Measurements from ENCODE around the gene RAB3GAP2.
"Not testable (repeated sequence)": the region's sequence is repeated elsewhere in the genome, so short reads cannot be mapped to it uniquely, and the experiment has no call there.

RAB3GAP2 gene

GRCh38 chr1:220272047-220272840 is at the start of gene RAB3GAP2:
Gene RAB3GAP2 (minus strand): TSS chr1:220272453. CDS start chr1:220272337, 116 bp downstream.
- Mint-ChIP-seq H3K4me1 (no peaks in the 10 kb centered on the region), H3K9me3 (no peaks in the 10 kb centered on the region), H3K27ac (ENCODE audit: low read depth) (no peak within 1 kb of the TSS), H3K36me3 (ENCODE audit: insufficient read depth) (peaks cover 5% of the 10 kb centered on the region), H3K27me3 (peaks cover 12% of the 10 kb centered on the region), H3K4me3 (no peak within 1 kb of the TSS)
- peak; percentile 94 to 96 for DNase-seq (ENCODE audit: low spot score in 2 of 2)
- peak; percentile 96 for ATAC-seq (replicated peaks; ENCODE audit: extremely low read depth, poor library complexity, severe bottlenecking)

GRCh38 chr1:220321758-220322157 is 49.5 kb upstream of the RAB3GAP2 start:
- H3K27ac Mint-ChIP-seq (ENCODE audit: low read depth), result no peak overlapping the region
- ATAC-seq (replicated peaks; ENCODE audit: extremely low read depth, poor library complexity, severe bottlenecking) (no peak), DNase-seq (ENCODE audit: low spot score in 2 of 2) (no peak)
- no peaks in the 10 kb centered on the region for H3K9me3 Mint-ChIP-seq
- H3K36me3 Mint-ChIP-seq (ENCODE audit: insufficient read depth), result no peaks in the 10 kb centered on the region
- peaks cover 34% of the 10 kb centered on the region for H3K27me3 Mint-ChIP-seq
- H3K4me1 Mint-ChIP-seq, result no peaks in the 10 kb centered on the region
- no peak overlapping the region for H3K4me3 Mint-ChIP-seq

- DNase-seq (ENCODE audit: low spot score in 2 of 2) (no peak), ATAC-seq (replicated peaks; ENCODE audit: extremely low read depth, poor library complexity, severe bottlenecking) (no peak)
- H3K4me3 Mint-ChIP-seq, result no peak overlapping the region
- H3K9me3 Mint-ChIP-seq, result no peaks in the 10 kb centered on the region
- H3K27me3 Mint-ChIP-seq, result peaks cover 34% of the 10 kb centered on the region
- no peaks in the 10 kb centered on the region for H3K36me3 Mint-ChIP-seq (ENCODE audit: insufficient read depth)
- no peak overlapping the region for H3K27ac Mint-ChIP-seq (ENCODE audit: low read depth)
- H3K4me1 Mint-ChIP-seq, result no peaks in the 10 kb centered on the region
Measured at GRCh38 chr1:220320709-220321108, 48.5 kb upstream of the RAB3GAP2 start.

GRCh38 chr1:220318673-220319072 is 46.4 kb upstream of the RAB3GAP2 start:
- Mint-ChIP-seq H3K36me3 (ENCODE audit: insufficient read depth) (no peaks in the 10 kb centered on the region), H3K4me3 (no peak overlapping the region), H3K4me1 (no peaks in the 10 kb centered on the region), H3K9me3 (no peaks in the 10 kb centered on the region), H3K27me3 (peaks cover 24% of the 10 kb centered on the region), H3K27ac (ENCODE audit: low read depth) (no peak overlapping the region)
- DNase-seq (ENCODE audit: low spot score in 2 of 2) (no peak), ATAC-seq (replicated peaks; ENCODE audit: extremely low read depth, poor library complexity, severe bottlenecking) (no peak)

GRCh38 chr1:220317161-220317560 is 44.9 kb upstream of the RAB3GAP2 start:
- no peaks in the 10 kb centered on the region for H3K9me3 Mint-ChIP-seq
- no peaks in the 10 kb centered on the region for H3K4me1 Mint-ChIP-seq
- no peaks in the 10 kb centered on the region for H3K36me3 Mint-ChIP-seq (ENCODE audit: insufficient read depth)
- H3K27me3 Mint-ChIP-seq, result peaks cover 14% of the 10 kb centered on the region
- no peak for DNase-seq (ENCODE audit: low spot score in 2 of 2)
- no peak overlapping the region for H3K4me3 Mint-ChIP-seq
- ATAC-seq (replicated peaks; ENCODE audit: extremely low read depth, poor library complexity, severe bottlenecking), result no peak
- H3K27ac Mint-ChIP-seq (ENCODE audit: low read depth), result no peak overlapping the region

- Mint-ChIP-seq H3K9me3 (no peaks in the 10 kb centered on the region), H3K36me3 (ENCODE audit: insufficient read depth) (no peaks in the 10 kb centered on the region), H3K27ac (ENCODE audit: low read depth) (no peak overlapping the region), H3K4me3 (no peak overlapping the region), H3K27me3 (peaks cover 6% of the 10 kb centered on the region), H3K4me1 (no peaks in the 10 kb centered on the region)
- ATAC-seq (replicated peaks; ENCODE audit: extremely low read depth, poor library complexity, severe bottlenecking), result no peak
- DNase-seq (ENCODE audit: low spot score in 2 of 2), result no peak
Measured at GRCh38 chr1:220316305-220316704, 44.1 kb upstream of the RAB3GAP2 start.

- no peaks in the 10 kb centered on the region for H3K36me3 Mint-ChIP-seq (ENCODE audit: insufficient read depth)
- no peaks in the 10 kb centered on the region for H3K4me1 Mint-ChIP-seq
- ATAC-seq (replicated peaks; ENCODE audit: extremely low read depth, poor library complexity, severe bottlenecking), result no peak
- DNase-seq (ENCODE audit: low spot score in 2 of 2), result no peak
- H3K4me3 Mint-ChIP-seq, result no peak overlapping the region
- H3K27me3 Mint-ChIP-seq, result no peaks in the 10 kb centered on the region
- H3K27ac Mint-ChIP-seq (ENCODE audit: low read depth), result no peak overlapping the region
- H3K9me3 Mint-ChIP-seq, result no peaks in the 10 kb centered on the region
Measured at GRCh38 chr1:220315070-220315839, 43.0 kb upstream of the RAB3GAP2 start.

- Mint-ChIP-seq H3K4me1 (no peaks in the 10 kb centered on the region), H3K27me3 (peaks cover 9% of the 10 kb centered on the region), H3K9me3 (no peaks in the 10 kb centered on the region), H3K36me3 (ENCODE audit: insufficient read depth) (no peaks in the 10 kb centered on the region), H3K4me3 (no peak overlapping the region), H3K27ac (ENCODE audit: low read depth) (no peak overlapping the region)
- DNase-seq (ENCODE audit: low spot score in 2 of 2), result no peak
- no peak for ATAC-seq (replicated peaks; ENCODE audit: extremely low read depth, poor library complexity, severe bottlenecking)
Measured at GRCh38 chr1:220313576-220313975, 41.3 kb upstream of the RAB3GAP2 start.

GRCh38 chr1:220310147-220310546 is 37.9 kb upstream of the RAB3GAP2 start:
- not testable (repeated sequence) for ATAC-seq (replicated peaks; ENCODE audit: extremely low read depth, poor library complexity, severe bottlenecking); H3K9me3 Mint-ChIP-seq; DNase-seq (ENCODE audit: low spot score in 2 of 2); H3K4me1 Mint-ChIP-seq; H3K27ac Mint-ChIP-seq (ENCODE audit: low read depth); H3K36me3 Mint-ChIP-seq (ENCODE audit: insufficient read depth); H3K4me3 Mint-ChIP-seq
- H3K27me3 Mint-ChIP-seq, result peaks cover 35% of the 10 kb centered on the region

- Mint-ChIP-seq H3K4me1 (no peaks in the 10 kb centered on the region), H3K36me3 (ENCODE audit: insufficient read depth) (no peaks in the 10 kb centered on the region), H3K4me3 (no peak overlapping the region), H3K27ac (ENCODE audit: low read depth) (no peak overlapping the region), H3K9me3 (no peaks in the 10 kb centered on the region), H3K27me3 (peaks cover 57% of the 10 kb centered on the region)
- ATAC-seq (replicated peaks; ENCODE audit: extremely low read depth, poor library complexity, severe bottlenecking), result no peak
- no peak for DNase-seq (ENCODE audit: low spot score in 2 of 2)
Measured at GRCh38 chr1:220307607-220308006, 35.4 kb upstream of the RAB3GAP2 start.

GRCh38 chr1:220306339-220306738 is 34.1 kb upstream of the RAB3GAP2 start:
- ATAC-seq (replicated peaks; ENCODE audit: extremely low read depth, poor library complexity, severe bottlenecking), result no peak
- H3K27me3 Mint-ChIP-seq, result peaks cover 64% of the 10 kb centered on the region
- no peak for DNase-seq (ENCODE audit: low spot score in 2 of 2)
- no peaks in the 10 kb centered on the region for H3K4me1 Mint-ChIP-seq
- no peaks in the 10 kb centered on the region for H3K36me3 Mint-ChIP-seq (ENCODE audit: insufficient read depth)
- no peaks in the 10 kb centered on the region for H3K9me3 Mint-ChIP-seq
- H3K27ac Mint-ChIP-seq (ENCODE audit: low read depth), result no peak overlapping the region
- no peak overlapping the region for H3K4me3 Mint-ChIP-seq

- Mint-ChIP-seq H3K27me3 (peaks cover 61% of the 10 kb centered on the region), H3K4me1 (no peaks in the 10 kb centered on the region), H3K9me3 (no peaks in the 10 kb centered on the region), H3K36me3 (ENCODE audit: insufficient read depth) (no peaks in the 10 kb centered on the region), H3K27ac (ENCODE audit: low read depth) (no peak overlapping the region), H3K4me3 (no peak overlapping the region)
- DNase-seq (ENCODE audit: low spot score in 2 of 2) (no peak), ATAC-seq (replicated peaks; ENCODE audit: extremely low read depth, poor library complexity, severe bottlenecking) (no peak)
Measured at GRCh38 chr1:220303871-220304270, 31.6 kb upstream of the RAB3GAP2 start.

GRCh38 chr1:220301630-220302029 is 29.4 kb upstream of the RAB3GAP2 start:
- no peak for ATAC-seq (replicated peaks; ENCODE audit: extremely low read depth, poor library complexity, severe bottlenecking)
- Mint-ChIP-seq H3K4me1 (no peaks in the 10 kb centered on the region), H3K27ac (ENCODE audit: low read depth) (no peak overlapping the region), H3K27me3 (peaks cover 46% of the 10 kb centered on the region), H3K4me3 (no peak overlapping the region), H3K9me3 (no peaks in the 10 kb centered on the region), H3K36me3 (ENCODE audit: insufficient read depth) (no peaks in the 10 kb centered on the region)
- no peak for DNase-seq (ENCODE audit: low spot score in 2 of 2)
